Measurements from ENCODE around the gene DLG2. TPM values are rescaled to one million over a fixed set of nuclear protein-coding genes. Genes with fewer than 3 reads are reported as not detected.

The DLG2 gene
- total and polyA plus RNA-seq, 9 donors, result 2.5 to 20.7 (median 12.0) TPM

DNA sequence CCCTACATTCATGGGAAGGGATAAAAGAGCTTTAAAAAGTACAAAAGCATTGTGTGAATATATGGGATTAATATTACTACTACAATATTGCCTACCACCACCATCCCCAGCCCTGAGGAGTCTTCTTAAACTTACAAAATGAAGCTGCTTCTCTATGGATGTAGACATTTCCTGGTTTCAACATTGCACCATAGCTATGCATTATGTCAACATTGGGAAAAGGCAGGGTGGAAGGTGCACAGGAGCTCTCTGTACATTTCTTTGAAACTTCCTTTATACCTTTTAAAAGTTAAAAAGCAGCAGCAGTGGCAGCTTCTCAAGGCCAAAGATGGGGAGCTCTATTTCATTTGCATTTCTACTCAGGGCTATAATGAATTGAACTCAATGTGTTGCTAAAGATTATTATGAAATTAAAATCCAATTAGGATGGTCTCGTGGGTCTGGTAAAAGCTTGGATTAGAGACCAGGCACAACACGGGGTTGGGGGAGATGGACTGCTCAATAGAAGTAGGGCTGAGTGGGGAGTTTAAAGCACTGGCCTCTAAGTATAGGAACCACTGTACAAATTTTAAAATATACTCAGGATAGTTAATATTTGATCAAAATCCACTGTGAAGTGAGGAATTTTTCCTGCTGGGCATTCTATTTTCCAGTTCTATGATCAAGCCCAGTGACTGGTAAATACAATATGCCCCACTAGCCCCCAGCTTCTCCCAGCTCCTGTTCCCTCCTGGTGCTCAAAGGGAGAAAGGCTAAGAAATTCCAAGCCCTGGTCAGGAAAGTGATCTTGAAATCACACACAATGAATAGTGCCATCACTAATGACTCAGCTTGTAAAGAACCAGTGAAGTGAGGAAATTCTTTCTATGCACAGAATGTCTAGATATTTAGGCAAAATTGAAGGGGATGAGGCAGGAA lies 1978.3 kb downstream of the DLG2 start:
- no peaks in the 10 kb centered on the region for H3K27me3 ChIP-seq
- no peak overlapping the region for H3K4me3 ChIP-seq
- TF ChIP-seq EP300 (IDR thresholded peaks at IDR 0.05) (no peak), POLR2A (IDR thresholded peaks at IDR 0.05) (no peak)
- TF ChIP-seq, protein P1, sequence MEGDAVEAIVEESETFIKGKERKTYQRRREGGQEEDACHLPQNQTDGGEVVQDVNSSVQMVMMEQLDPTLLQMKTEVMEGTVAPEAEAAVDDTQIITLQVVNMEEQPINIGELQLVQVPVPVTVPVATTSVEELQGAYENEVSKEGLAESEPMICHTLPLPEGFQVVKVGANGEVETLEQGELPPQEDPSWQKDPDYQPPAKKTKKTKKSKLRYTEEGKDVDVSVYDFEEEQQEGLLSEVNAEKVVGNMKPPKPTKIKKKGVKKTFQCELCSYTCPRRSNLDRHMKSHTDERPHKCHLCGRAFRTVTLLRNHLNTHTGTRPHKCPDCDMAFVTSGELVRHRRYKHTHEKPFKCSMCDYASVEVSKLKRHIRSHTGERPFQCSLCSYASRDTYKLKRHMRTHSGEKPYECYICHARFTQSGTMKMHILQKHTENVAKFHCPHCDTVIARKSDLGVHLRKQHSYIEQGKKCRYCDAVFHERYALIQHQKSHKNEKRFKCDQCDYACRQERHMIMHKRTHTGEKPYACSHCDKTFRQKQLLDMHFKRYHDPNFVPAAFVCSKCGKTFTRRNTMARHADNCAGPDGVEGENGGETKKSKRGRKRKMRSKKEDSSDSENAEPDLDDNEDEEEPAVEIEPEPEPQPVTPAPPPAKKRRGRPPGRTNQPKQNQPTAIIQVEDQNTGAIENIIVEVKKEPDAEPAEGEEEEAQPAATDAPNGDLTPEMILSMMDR (IDR thresholded peaks at IDR 0.05), result no peak
- no peaks in the 10 kb centered on the region for H3K36me3 ChIP-seq
- no peak overlapping the region for H3K27ac ChIP-seq
- WGBS, 3 donors, result 87 to 91% (median 87%) methylated on average over 2 of the region's 2 CpGs
- no peaks in the 10 kb centered on the region for H3K9me3 ChIP-seq
- no peak for DNase-seq
- intact Hi-C loops (cut with DNase I), result no loop called here
- no peaks in the 10 kb centered on the region for H3K4me1 ChIP-seq (ENCODE audit: insufficient read depth)

- intact Hi-C loops (cut with DNase I), result no loop called here
- no peaks in the 10 kb centered on the region for H3K36me3 ChIP-seq
- 63 to 73% (median 64%) methylated on average over 3 of the region's 3 CpGs for WGBS, 3 donors
- no peaks in the 10 kb centered on the region for H3K9me3 ChIP-seq
- no peak for DNase-seq
- no peaks in the 10 kb centered on the region for H3K27me3 ChIP-seq
- no peak for TF ChIP-seq POLR2A (IDR thresholded peaks at IDR 0.05)
- no peak for TF ChIP-seq EP300 (IDR thresholded peaks at IDR 0.05)
- TF ChIP-seq, protein P1 (IDR thresholded peaks at IDR 0.05), result no peak
- H3K27ac ChIP-seq, result no peak overlapping the region
- H3K4me3 ChIP-seq, result no peak overlapping the region
- no peaks in the 10 kb centered on the region for H3K4me1 ChIP-seq (ENCODE audit: insufficient read depth)
Observed at GRCh38 chr11:83645561-83645960, 1981.6 kb downstream of the DLG2 start.

- Histone ChIP-seq H3K36me3 (no peaks in the 10 kb centered on the region), H3K4me1 (ENCODE audit: insufficient read depth) (no peaks in the 10 kb centered on the region), H3K4me3 (no peak overlapping the region), H3K27ac (no peak overlapping the region), H3K27me3 (no peaks in the 10 kb centered on the region), H3K9me3 (no peaks in the 10 kb centered on the region)
- TF ChIP-seq POLR2A (IDR thresholded peaks at IDR 0.05) (no peak), EP300 (IDR thresholded peaks at IDR 0.05) (no peak)
- TF ChIP-seq, protein P1 (IDR thresholded peaks at IDR 0.05), result no peak
- intact Hi-C loops (cut with DNase I), result no loop called here
- DNase-seq, result no peak
- 51 to 75% (median 65%) methylated on average over 1 of the region's 1 CpG for WGBS, 3 donors
Observed at GRCh38 chr11:83643115-83643514, 1984.0 kb downstream of the DLG2 start.

GRCh38 chr11:83642500-83642899 lies 1984.6 kb downstream of the DLG2 start:
- Histone ChIP-seq H3K4me3 (no peak overlapping the region), H3K4me1 (ENCODE audit: insufficient read depth) (no peaks in the 10 kb centered on the region), H3K36me3 (no peaks in the 10 kb centered on the region), H3K27ac (no peak overlapping the region), H3K9me3 (no peaks in the 10 kb centered on the region), H3K27me3 (no peaks in the 10 kb centered on the region)
- intact Hi-C loops (cut with DNase I), result no loop called here
- no peak for DNase-seq
- TF ChIP-seq, protein P1 (IDR thresholded peaks at IDR 0.05), result no peak
- no peak for TF ChIP-seq EP300 (IDR thresholded peaks at IDR 0.05)
- TF ChIP-seq POLR2A (IDR thresholded peaks at IDR 0.05), result no peak

Data from ovary (tissue), 9 donors.